Cardiac fibroblast (primary cell): ENCODE data around the gene PLGLB2.
"Not testable (repeated sequence)": the region's sequence is repeated elsewhere in the genome, so short reads cannot be mapped to it uniquely, and the experiment has no call there.

ENCODE experiments used
- DNase-seq, 2 donors: peaks; one replicate each; pipeline versions ENCODE4 v3.0.0 to v3.0.0-alpha.2; 2010; ENCODE audit warnings: low read depth in 2 of 2
- H3K4me3 ChIP-seq, 2 donors: replicated peaks in 1 of 2; 1 replicate in 1 of 2; 2 replicates in 1 of 2; pipeline ENCODE4 v1.5.1; 2011; ENCODE audit warnings: low read depth in 2 of 2, low read length in 2 of 2, mild to moderate bottlenecking in 2 of 2, moderate library complexity in 1 of 2

PLGLB2 gene

GRCh38 chr2:87747791-87748190 lies at the start of gene PLGLB2:
Gene PLGLB2, plus strand, starts transcription at chr2:87748087. Its CDS starts 67 bp downstream, at chr2:87748154.
- H3K4me3 ChIP-seq, DNase-seq: not testable (repeated sequence)

GRCh38 chr2:87704572-87705323 lies 43.1 kb upstream of the PLGLB2 start:
- DNase-seq, H3K4me3 ChIP-seq: not testable (repeated sequence)

- not testable (repeated sequence) for H3K4me3 ChIP-seq, DNase-seq
Measured at GRCh38 chr2:87708368-87708767, 39.5 kb upstream of the PLGLB2 start.

- not testable (repeated sequence) for DNase-seq, H3K4me3 ChIP-seq
Measured at GRCh38 chr2:87727940-87728599, 19.8 kb upstream of the PLGLB2 start.

GRCh38 chr2:87740928-87741327 lies 7.0 kb upstream of the PLGLB2 start:
- not testable (repeated sequence) for H3K4me3 ChIP-seq, DNase-seq

- H3K4me3 ChIP-seq, DNase-seq: not testable (repeated sequence)
Measured at GRCh38 chr2:87742393-87743108, 5.3 kb upstream of the PLGLB2 start.

- H3K4me3 ChIP-seq, DNase-seq: not testable (repeated sequence)
Measured at GRCh38 chr2:87743638-87744037, 4.2 kb upstream of the PLGLB2 start.

- DNase-seq, H3K4me3 ChIP-seq: not testable (repeated sequence)
Measured at GRCh38 chr2:87745353-87745951, 2.4 kb upstream of the PLGLB2 start.

GRCh38 chr2:87748524-87748923 lies 637 bp downstream of the PLGLB2 start:
- not testable (repeated sequence) for H3K4me3 ChIP-seq, DNase-seq

- not testable (repeated sequence) for H3K4me3 ChIP-seq
- DNase-seq: peak in 1 of 2 donors; percentile 9
Measured at GRCh38 chr2:87750560-87750959, 2.7 kb downstream of the PLGLB2 start.

GRCh38 chr2:87754759-87755158 lies 6.9 kb downstream of the PLGLB2 start:
- DNase-seq, H3K4me3 ChIP-seq: not testable (repeated sequence)
